Hepatocyte (in vitro differentiated cells): ENCODE data around the gene STN1.

Experiments
- CTCF ChIP-seq: fragments of 200-600 bp; sonication (generic); IDR thresholded peaks from 2 replicates; pipeline ENCODE4 v1.5.1; 2016; ENCODE audit warnings: antibody characterized with exemption, mild to moderate bottlenecking; ENCODE audit not compliant: poor library complexity
- EZH2 ChIP-seq: fragments of 200-600 bp; sonication (generic); IDR thresholded peaks from 2 replicates; pipeline ENCODE4 v1.6.1; 2016; ENCODE audit warnings: antibody characterized with exemption, mild to moderate bottlenecking, borderline replicate concordance
- EZH2phosphoT487 ChIP-seq: fragments of 200-600 bp; sonication (generic); IDR thresholded peaks from one replicate; pipeline ENCODE4 v1.6.1; 2018; ENCODE audit warnings: antibody characterized with exemption, mild to moderate bottlenecking, low read depth, moderate library complexity; ENCODE audit not compliant: unreplicated experiment, severe bottlenecking

GRCh38 chr10:103932271-103932670, 14.3 kb upstream of the STN1 start:
- TF ChIP-seq CTCF = no peak
- TF ChIP-seq EZH2 = no peak
- TF ChIP-seq EZH2phosphoT487 = no peak
